Testis (tissue), 2 donors: ENCODE measurements around the gene ANTKMT.

Source experiments
- POLR2A ChIP-seq: fragments of 450-650 bp; IDR thresholded peaks from one replicate; pipeline ENCODE4 v1.6.1; 2017; ENCODE audit warnings: antibody characterized with exemption, mild to moderate bottlenecking, moderate library complexity
- TF ChIP-seq, protein P1 (sequence below), 3 experiments: fragments of 450-650 bp in 2 of 3; fragments of 200-600 bp in 1 of 3; sonication (generic) in 1 of 3; IDR thresholded peaks; one replicate each; pipeline ENCODE4 v1.5.1; 2016 to 2019; ENCODE audit warnings: antibody characterized with exemption in 3 of 3, mild to moderate bottlenecking in 2 of 3, moderate library complexity in 1 of 3

DNA sequence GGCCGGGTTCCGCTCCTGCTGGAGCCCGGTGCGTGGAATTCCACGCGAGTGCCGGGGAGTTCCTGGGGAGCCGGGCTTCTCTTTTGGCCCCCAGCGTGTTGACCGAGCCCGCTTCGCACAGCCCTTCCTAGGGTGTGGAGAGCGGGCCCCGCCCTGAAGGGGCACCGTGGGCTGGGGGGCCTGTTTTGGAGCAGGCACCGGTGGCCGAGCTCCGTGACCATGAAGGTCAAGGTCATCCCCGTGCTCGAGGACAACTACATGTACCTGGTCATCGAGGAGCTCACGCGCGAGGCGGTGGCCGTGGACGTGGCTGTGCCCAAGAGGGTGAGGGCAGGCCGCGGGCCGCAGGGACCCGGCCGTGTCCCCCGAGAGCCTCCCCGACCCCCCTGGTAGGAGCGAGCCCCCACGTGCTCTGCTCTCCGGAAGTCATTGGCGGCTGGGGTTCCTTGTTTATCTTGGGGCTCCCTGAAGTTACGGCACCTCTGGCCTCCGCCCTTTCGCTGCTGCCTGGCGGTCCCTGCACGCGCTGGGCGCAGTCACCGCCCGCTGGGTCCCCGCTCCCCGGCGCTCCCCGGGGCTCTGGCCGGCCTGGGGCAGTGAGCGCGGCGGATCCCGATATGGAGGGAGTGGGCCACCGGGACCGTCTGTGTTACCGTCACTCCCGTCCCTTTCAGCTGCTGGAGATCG, 6.5 kb downstream of the ANTKMT start:
- TF ChIP-seq, protein P1, sequence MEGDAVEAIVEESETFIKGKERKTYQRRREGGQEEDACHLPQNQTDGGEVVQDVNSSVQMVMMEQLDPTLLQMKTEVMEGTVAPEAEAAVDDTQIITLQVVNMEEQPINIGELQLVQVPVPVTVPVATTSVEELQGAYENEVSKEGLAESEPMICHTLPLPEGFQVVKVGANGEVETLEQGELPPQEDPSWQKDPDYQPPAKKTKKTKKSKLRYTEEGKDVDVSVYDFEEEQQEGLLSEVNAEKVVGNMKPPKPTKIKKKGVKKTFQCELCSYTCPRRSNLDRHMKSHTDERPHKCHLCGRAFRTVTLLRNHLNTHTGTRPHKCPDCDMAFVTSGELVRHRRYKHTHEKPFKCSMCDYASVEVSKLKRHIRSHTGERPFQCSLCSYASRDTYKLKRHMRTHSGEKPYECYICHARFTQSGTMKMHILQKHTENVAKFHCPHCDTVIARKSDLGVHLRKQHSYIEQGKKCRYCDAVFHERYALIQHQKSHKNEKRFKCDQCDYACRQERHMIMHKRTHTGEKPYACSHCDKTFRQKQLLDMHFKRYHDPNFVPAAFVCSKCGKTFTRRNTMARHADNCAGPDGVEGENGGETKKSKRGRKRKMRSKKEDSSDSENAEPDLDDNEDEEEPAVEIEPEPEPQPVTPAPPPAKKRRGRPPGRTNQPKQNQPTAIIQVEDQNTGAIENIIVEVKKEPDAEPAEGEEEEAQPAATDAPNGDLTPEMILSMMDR (IDR thresholded peaks at IDR 0.05), result no peak
- no peak for TF ChIP-seq POLR2A
